PC-9 (cell line): ENCODE data around the gene RBM38. TPM values are rescaled to one million over a fixed set of nuclear protein-coding genes. Genes with fewer than 3 reads are reported as not detected.

Source experiments
- BruUV-seq: library from RNA; stranded (reverse); fragments of 400-500 nt; replicated peaks from 2 replicates; lab custom pipeline; 2021; lab: Mats Ljungman, UMichigan
- CTCF ChIA-PET: fragments of 300-600 bp; sonication (Branson Sonifier 250); formaldehyde crosslinking; loops from one replicate; lab custom pipeline; 2022; ENCODE audit warnings: antibody characterized with exemption; lab: Charles Lee
- POLR2A ChIA-PET: fragments of 300-600 bp; sonication (Branson Sonifier 250); formaldehyde crosslinking; loops from one replicate; lab custom pipeline; 2022; ENCODE audit warnings: antibody characterized with exemption; ENCODE audit not compliant: unreplicated experiment; lab: Charles Lee
- DNase-seq, 2 experiments: peaks; one replicate each; pipeline versions ENCODE4 v3.0.0 to v3.0.0-alpha.2; 2015 to 2022; ENCODE audit warnings: mixed read lengths in 1 of 2
- H2AFZ ChIP-seq: fragments of 200-600 bp; sonication (generic); 2 replicates; pipeline ENCODE4 v1.8.1; 2017; ENCODE audit warnings: antibody characterized with exemption
- H3F3A ChIP-seq: fragments of 200-600 bp; sonication (generic); 2 replicates; pipeline ENCODE4 v1.8.1; 2017; ENCODE audit warnings: antibody characterized with exemption, mild to moderate bottlenecking, low read depth; ENCODE audit not compliant: insufficient read depth
- H3K27ac ChIP-seq: fragments of 200-600 bp; sonication (generic); 2 replicates; pipeline ENCODE4 v1.6.1; 2016; ENCODE audit warnings: mixed run types
- H3K27me3 ChIP-seq: fragments of 200-600 bp; sonication (generic); 2 replicates; pipeline ENCODE4 v1.6.1; 2016; ENCODE audit warnings: low read depth, mixed run types; ENCODE audit not compliant: insufficient read depth
- H3K36me3 ChIP-seq: fragments of 200-600 bp; sonication (generic); 2 replicates; pipeline ENCODE4 v1.6.1; 2016; ENCODE audit warnings: low read depth, mixed run types
- H3K4me1 ChIP-seq: fragments of 200-600 bp; sonication (generic); replicated peaks from 2 replicates; pipeline ENCODE4 v1.6.1; 2016; ENCODE audit warnings: mixed run types; ENCODE audit not compliant: insufficient read depth
- H3K4me2 ChIP-seq: fragments of 200-600 bp; sonication (generic); 2 replicates; pipeline ENCODE4 v1.6.1; 2017; ENCODE audit warnings: mixed run types
- H3K4me3 ChIP-seq: fragments of 200-600 bp; sonication (generic); 2 replicates; pipeline ENCODE4 v1.6.1; 2016; ENCODE audit warnings: mixed run types
- H3K79me2 ChIP-seq: fragments of 200-600 bp; sonication (generic); 2 replicates; pipeline ENCODE4 v1.6.1; 2017; ENCODE audit warnings: low read depth, mixed run types
- H3K9me2 ChIP-seq: fragments of 200-600 bp; sonication (generic); 2 replicates; pipeline ENCODE4 v1.8.1; 2017; ENCODE audit warnings: mild to moderate bottlenecking; ENCODE audit not compliant: insufficient read depth
- H3K9me3 ChIP-seq: fragments of 200-600 bp; sonication (generic); 2 replicates; pipeline ENCODE4 v1.8.1; 2016; ENCODE audit warnings: low read depth; ENCODE audit not compliant: insufficient read depth
- H4K20me1 ChIP-seq: fragments of 200-600 bp; sonication (generic); 2 replicates; pipeline ENCODE4 v1.8.1; 2017; ENCODE audit not compliant: insufficient read depth
- CTCF ChIP-seq: fragments of 200-600 bp; sonication (generic); conservative IDR thresholded peaks from 2 replicates; pipeline ENCODE4 v1.6.1; 2017; ENCODE audit warnings: mixed run types, antibody characterized with exemption, mild to moderate bottlenecking, moderate library complexity
- EZH2 ChIP-seq: fragments of 200-600 bp; sonication (generic); IDR thresholded peaks from 2 replicates; pipeline ENCODE4 v1.8.0; 2017; ENCODE audit warnings: antibody characterized with exemption, low read depth
- intact Hi-C: fragments of 100-400 bp; cut with micrococcal nuclease; formaldehyde crosslinking; loops from one replicate; pipeline ENCODE4 v1.10.0; 2022; ENCODE audit not compliant: unreplicated experiment
- total RNA-seq: library from RNA; stranded (reverse); gene quantifications from 2 replicates; pipeline ENCODE4 v1.2.3, GENCODE V29; 2021

The RBM38 gene
- total RNA-seq, 1 experiment from 2014 or later = 25.6 TPM

DNA sequence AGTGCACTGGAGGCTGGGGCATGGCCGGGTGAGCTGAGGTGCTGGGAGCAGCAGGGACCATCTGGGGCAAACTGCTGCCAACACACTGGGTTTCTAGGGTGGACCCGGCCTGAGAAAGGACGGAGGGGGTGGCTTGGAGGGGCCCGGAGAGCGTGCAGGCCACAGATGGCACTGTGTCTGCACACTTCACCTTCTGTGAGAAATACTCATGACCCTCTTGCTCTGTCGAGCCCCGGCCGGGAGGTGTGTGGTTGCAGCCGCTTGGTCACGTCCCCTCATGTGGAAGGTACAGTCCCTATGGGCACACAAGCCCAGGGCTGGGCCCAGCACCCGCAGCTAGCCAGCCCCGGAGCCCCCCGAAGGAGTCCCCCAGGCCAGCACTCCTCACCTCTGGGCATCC lies 59.7 kb downstream of the RBM38 start:
- Histone ChIP-seq H3K36me3 (no peaks in the 10 kb centered on the region), H3K9me3 (no peaks in the 10 kb centered on the region), H3K4me1 (peaks cover 6% of the 10 kb centered on the region; the same call in 1 of the 2 replicates), H3K27me3 (peaks cover 82% of the 10 kb centered on the region), H4K20me1 (peaks cover 7% of the 10 kb centered on the region; the same call in 1 of the 2 replicates), H3K4me2 (no peak overlapping the region), H2AFZ (no peak overlapping the region), H3K27ac (no peak overlapping the region), H3K4me3 (no peak overlapping the region), H3F3A (no peaks in the 10 kb centered on the region), H3K9me2 (no peaks in the 10 kb centered on the region), H3K79me2 (no peaks in the 10 kb centered on the region)
- ChIA-PET POLR2A (no interaction called here), CTCF (no interaction called here)
- no TSS peak for BruUV-seq
- intact Hi-C loops = no loop called here
- no peak for DNase-seq
- no peak for TF ChIP-seq CTCF
- no peak for TF ChIP-seq EZH2

- Histone ChIP-seq H2AFZ (no peak overlapping the region), H4K20me1 (peaks cover 7% of the 10 kb centered on the region; the same call in 1 of the 2 replicates), H3K36me3 (no peaks in the 10 kb centered on the region), H3F3A (no peaks in the 10 kb centered on the region), H3K9me2 (no peaks in the 10 kb centered on the region), H3K4me1 (peaks cover 6% of the 10 kb centered on the region; the same call in 1 of the 2 replicates), H3K79me2 (no peaks in the 10 kb centered on the region), H3K27me3 (peaks cover 82% of the 10 kb centered on the region), H3K27ac (no peak overlapping the region), H3K4me2 (no peak overlapping the region), H3K4me3 (no peak overlapping the region), H3K9me3 (no peaks in the 10 kb centered on the region)
- no peak for DNase-seq
- intact Hi-C loops = no loop called here
- BruUV-seq = no TSS peak
- CTCF ChIA-PET = no interaction called here
- TF ChIP-seq CTCF = no peak
- no peak for TF ChIP-seq EZH2
- POLR2A ChIA-PET = no interaction called here
Measured at GRCh38 chr20:57451431-57451794, 60.2 kb downstream of the RBM38 start.

GRCh38 chr20:57451795-57452661 lies 60.8 kb downstream of the RBM38 start:
- Histone ChIP-seq H2AFZ (no peak overlapping the region), H3K4me2 (no peak overlapping the region), H3K27me3 (peaks cover 82% of the 10 kb centered on the region), H3K4me1 (peaks cover 6% of the 10 kb centered on the region; the same call in 1 of the 2 replicates), H3K36me3 (no peaks in the 10 kb centered on the region), H3K9me3 (no peaks in the 10 kb centered on the region), H3F3A (no peaks in the 10 kb centered on the region), H3K27ac (no peak overlapping the region), H3K4me3 (no peak overlapping the region), H3K79me2 (no peaks in the 10 kb centered on the region), H3K9me2 (no peaks in the 10 kb centered on the region), H4K20me1 (peaks cover 7% of the 10 kb centered on the region; the same call in 1 of the 2 replicates)
- intact Hi-C loops = no loop called here
- DNase-seq = no peak
- TF ChIP-seq CTCF = no peak
- TF ChIP-seq EZH2 = no peak
- ChIA-PET CTCF (no interaction called here), POLR2A (no interaction called here)
- no TSS peak for BruUV-seq
